HG03558 (cell line): ENCODE data around the gene RBMY1B.
"Not testable (repeated sequence)": the region's sequence is repeated elsewhere in the genome, so short reads cannot be mapped to it uniquely, and the experiment has no call there.

Source experiments
- ATAC-seq: cut with Tn5 transposase; IDR thresholded peaks from one replicate; pipeline ENCODE4 v1.9.1; 2021; ENCODE audit warnings: moderate number of reproducible peaks; ENCODE audit not compliant: unreplicated experiment; ENCODE audit errors: extremely low read depth

The RBMY1B gene

DNA sequence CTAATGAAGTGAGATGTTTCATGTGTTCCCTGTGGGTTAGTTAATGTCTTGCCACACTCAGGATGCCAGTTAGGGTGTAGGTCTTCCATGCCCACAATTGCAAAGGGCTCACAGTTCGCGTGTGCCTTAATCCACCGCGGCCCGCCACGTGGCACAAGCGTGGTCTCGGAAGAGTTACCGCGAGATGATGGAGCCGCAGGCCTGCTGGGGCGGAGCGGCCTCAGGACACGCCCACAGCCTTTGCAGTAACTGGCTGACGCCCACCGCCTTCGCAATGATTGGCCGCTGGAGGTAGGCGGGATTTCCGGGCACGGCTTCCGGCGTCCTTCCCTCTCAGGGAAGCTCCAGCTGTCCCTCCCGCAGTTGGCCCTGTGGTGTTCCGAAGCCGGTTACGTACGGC, at the start of gene RBMY1B:
Gene RBMY1B (plus strand): TSS at position 301 of the 400 bp plus-strand sequence. CDS start 2,013 bp downstream, outside the sequence.
- not testable (repeated sequence) for ATAC-seq

DNA sequence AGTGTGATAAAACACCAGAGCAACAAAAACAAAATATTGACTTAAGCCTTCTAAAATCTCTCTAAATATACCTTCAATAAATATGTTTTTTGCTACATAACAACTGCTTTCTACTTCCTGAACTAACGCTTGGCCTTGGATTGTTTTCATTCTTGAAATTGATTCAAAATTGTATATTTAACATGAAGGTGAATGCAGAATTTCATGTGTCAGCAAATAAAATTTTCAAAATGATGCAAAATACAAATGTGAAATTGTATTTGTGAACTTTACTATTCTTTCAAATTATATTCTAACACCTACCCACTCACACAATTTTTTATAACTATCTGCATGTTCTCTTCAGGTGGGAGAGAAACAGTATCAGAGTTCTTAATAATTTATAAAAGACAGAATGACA, 48.2 kb upstream of the RBMY1B start:
- not testable (repeated sequence) for ATAC-seq

DNA sequence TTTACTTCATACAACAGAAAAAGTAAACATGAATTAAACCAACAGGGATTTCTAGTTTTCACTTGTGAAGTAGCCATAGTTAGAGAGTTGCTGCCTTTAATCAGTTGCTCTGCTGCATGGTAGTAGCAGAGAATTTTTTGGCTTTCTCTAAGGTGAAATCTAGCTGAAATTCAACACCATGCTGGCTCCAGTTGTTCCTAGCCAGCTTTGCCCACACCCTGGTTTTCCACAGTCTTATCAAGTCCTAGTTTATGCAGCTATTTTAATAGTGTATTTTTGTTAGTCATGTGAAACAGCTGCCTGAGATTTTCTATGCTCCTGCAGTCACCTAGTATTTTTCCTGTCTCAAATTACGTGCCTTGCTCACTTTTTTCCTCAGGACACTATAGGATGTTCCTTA, 28.2 kb upstream of the RBMY1B start:
- no peak for ATAC-seq

DNA sequence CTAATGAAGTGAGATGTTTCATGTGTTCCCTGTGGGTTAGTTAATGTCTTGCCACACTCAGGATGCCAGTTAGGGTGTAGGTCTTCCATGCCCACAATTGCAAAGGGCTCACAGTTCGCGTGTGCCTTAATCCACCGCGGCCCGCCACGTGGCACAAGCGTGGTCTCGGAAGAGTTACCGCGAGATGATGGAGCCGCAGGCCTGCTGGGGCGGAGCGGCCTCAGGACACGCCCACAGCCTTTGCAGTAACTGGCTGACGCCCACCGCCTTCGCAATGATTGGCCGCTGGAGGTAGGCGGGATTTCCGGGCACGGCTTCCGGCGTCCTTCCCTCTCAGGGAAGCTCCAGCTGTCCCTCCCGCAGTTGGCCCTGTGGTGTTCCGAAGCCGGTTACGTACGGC, 23.4 kb downstream of the RBMY1B start, which contains the start of gene RBMY1A1:
Gene RBMY1A1 (plus strand): TSS at position 301 of the 400 bp plus-strand sequence. CDS start 2,013 bp downstream, outside the sequence.
- not testable (repeated sequence) for ATAC-seq

DNA sequence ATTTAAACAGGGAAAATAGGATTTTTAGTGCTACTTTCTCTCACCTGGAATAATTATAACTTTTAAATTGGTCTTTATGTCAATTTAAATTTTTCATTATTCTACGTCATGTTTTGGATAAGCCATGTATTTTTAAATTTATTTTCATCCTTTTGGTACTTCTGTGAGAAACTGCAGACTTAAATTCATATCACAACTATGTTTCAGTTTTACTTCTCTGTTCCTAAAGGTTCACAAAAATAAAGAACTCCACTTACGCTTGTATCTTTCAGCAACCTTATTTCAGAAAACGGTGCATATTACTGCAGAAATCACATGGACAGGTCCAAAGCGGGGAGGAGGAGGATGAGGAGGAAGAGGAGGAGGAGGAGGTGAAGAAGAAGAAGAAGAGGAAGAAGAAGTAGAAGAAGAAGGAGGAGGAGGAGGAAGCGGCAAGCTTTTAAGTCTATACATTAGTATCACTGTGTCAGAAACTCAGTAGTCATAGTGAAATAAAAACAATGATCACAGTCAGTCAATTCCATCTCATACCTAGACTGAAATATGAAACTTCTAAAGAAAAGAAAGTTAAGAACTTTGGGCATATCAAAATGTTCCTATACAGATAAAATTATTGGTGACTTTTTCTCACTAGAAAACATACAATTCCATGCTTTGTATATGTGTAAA, 48.3 kb downstream of the RBMY1B start:
- not testable (repeated sequence) for ATAC-seq
